KBM-7 (cell line): ENCODE data around the gene TNP2.

ENCODE experiments used
- DNase-seq: peaks from one replicate; pipeline ENCODE4 v3.0.0-alpha.2; 2015
- in situ Hi-C: fragments of 300-500 bp; cut with MboI; formaldehyde crosslinking; loops from 2 replicates; pipeline ENCODE4 v1.14.3; 2020; ENCODE audit warnings: low sequenced_read_pairs, low pct_unique_long_range_greater_than_20kb, mixed read lengths

TNP2 gene

GRCh38 chr16:11249233-11250061 lies 19.7 kb downstream of the TNP2 start:
- in situ Hi-C loops = no loop called here
- DNase-seq = no peak

- DNase-seq = no peak
- in situ Hi-C loops = no loop called here
These were observed 21.0 kb downstream of the TNP2 start for GRCh38 chr16:11248133-11248532.

- no peak for DNase-seq
- in situ Hi-C loops = no loop called here
These were observed 23.1 kb downstream of the TNP2 start for GRCh38 chr16:11245988-11246387.

GRCh38 chr16:11245222-11245737 lies 23.8 kb downstream of the TNP2 start:
- in situ Hi-C loops = no loop called here
- DNase-seq = no peak

- in situ Hi-C loops = no loop called here
- no peak for DNase-seq
These were observed 26.5 kb downstream of the TNP2 start for GRCh38 chr16:11242658-11243057.

GRCh38 chr16:11241480-11242204 lies 27.5 kb downstream of the TNP2 start:
- no peak for DNase-seq
- in situ Hi-C loops = no loop called here

GRCh38 chr16:11240636-11241473 lies 28.3 kb downstream of the TNP2 start:
- in situ Hi-C loops = no loop called here
- DNase-seq = peak; percentile 55

GRCh38 chr16:11239644-11240632 lies 29.2 kb downstream of the TNP2 start:
- no peak for DNase-seq
- in situ Hi-C loops = no loop called here

GRCh38 chr16:11238272-11239202 lies 30.6 kb downstream of the TNP2 start:
- in situ Hi-C loops = no loop called here

GRCh38 chr16:11236461-11237254 lies 32.5 kb downstream of the TNP2 start:
- in situ Hi-C loops = no loop called here
- DNase-seq = no peak

More at GRCh38 chr16:11238272-11239202, 30.6 kb downstream of the TNP2 start:
- DNase-seq = no peak

- in situ Hi-C loops = no loop called here
- DNase-seq = no peak
These were observed 33.5 kb downstream of the TNP2 start for GRCh38 chr16:11235703-11235991.

GRCh38 chr16:11234884-11235702 lies 34.0 kb downstream of the TNP2 start:
- in situ Hi-C loops = no loop called here
- no peak for DNase-seq

GRCh38 chr16:11233727-11234376 lies 35.3 kb downstream of the TNP2 start:
- peak; percentile 73 for DNase-seq
- in situ Hi-C loops = no loop called here

- in situ Hi-C loops = no loop called here
- DNase-seq = peak; percentile 91
These were observed 36.0 kb downstream of the TNP2 start for GRCh38 chr16:11232852-11233726.
